Panc1 (cell line): ENCODE measurements around the gene ENKD1. TPM values are rescaled to one million over a fixed set of nuclear protein-coding genes. Genes with fewer than 3 reads are reported as not detected.

Source experiments
- ATAC-seq: fragments of 200-7000 bp; cut with Tn5 transposase; 2 replicates; pipeline ENCODE4 v1.9.1; 2020; ENCODE audit warnings: mild to moderate bottlenecking, moderate library complexity
- BruUV-seq: library from RNA; stranded (reverse); fragments of 400-500 nt; replicated peaks from 2 replicates; lab custom pipeline; 2021; lab: Mats Ljungman, UMichigan
- CTCF ChIA-PET: fragments of 300-600 bp; sonication (Branson Sonifier 250); formaldehyde crosslinking; loops from one replicate; lab custom pipeline; 2022; ENCODE audit warnings: antibody characterized with exemption; lab: Charles Lee
- POLR2A ChIA-PET: fragments of 300-600 bp; sonication (Branson Sonifier 250); formaldehyde crosslinking; loops from one replicate; lab custom pipeline; 2022; ENCODE audit warnings: antibody characterized with exemption; lab: Charles Lee
- DNase-seq: peaks from one replicate; pipeline ENCODE4 v3.0.0-alpha.2; 2010; ENCODE audit warnings: low read depth, low spot score
- H3K27ac ChIP-seq: 2 replicates; pipeline ENCODE4 v1.5.1; 2011; ENCODE audit warnings: mild to moderate bottlenecking, low read length, inconsistent platforms
- H3K27me3 ChIP-seq: fragments of 200-500 bp; sonication (Bioruptor generic); 2 replicates; pipeline ENCODE4 v1.6.0; 2014; ENCODE audit warnings: low read length, inconsistent platforms; ENCODE audit not compliant: control insufficient read depth, insufficient read depth
- H3K36me3 ChIP-seq: fragments of 200-500 bp; sonication (Bioruptor generic); 2 replicates; pipeline ENCODE4 v1.5.1; 2014; ENCODE audit warnings: inconsistent platforms, mild to moderate bottlenecking, low read length, moderate library complexity; ENCODE audit not compliant: control insufficient read depth, insufficient read depth
- H3K4me1 ChIP-seq: 2 replicates; pipeline ENCODE4 v1.5.1; 2011; ENCODE audit warnings: inconsistent platforms, mild to moderate bottlenecking, low read length, moderate library complexity; ENCODE audit not compliant: control insufficient read depth, insufficient read depth
- H3K4me3 ChIP-seq, 2 experiments: 2 replicates each; pipeline ENCODE4 v1.5.1; 2011 to 2012; ENCODE audit warnings: low read depth in 2 of 2, low read length in 2 of 2, mild to moderate bottlenecking in 2 of 2, inconsistent platforms in 1 of 2, moderate library complexity in 1 of 2
- H3K9me3 ChIP-seq: fragments of 200-500 bp; sonication (Bioruptor generic); 2 replicates; pipeline ENCODE4 v1.5.1; 2014; ENCODE audit warnings: low read depth, mild to moderate bottlenecking, inconsistent platforms, low read length, moderate library complexity; ENCODE audit not compliant: control insufficient read depth, insufficient read depth
- POLR2AphosphoS5 ChIP-seq: IDR thresholded peaks from 2 replicates; pipeline ENCODE4 v1.6.1; 2012; ENCODE audit warnings: mild to moderate bottlenecking, low read depth, low read length, moderate library complexity
- SIN3A ChIP-seq: IDR thresholded peaks from 2 replicates; pipeline ENCODE4 v1.6.1; 2012; ENCODE audit warnings: low read depth, mild to moderate bottlenecking, low read length, moderate library complexity, borderline replicate concordance; ENCODE audit not compliant: insufficient read depth
- TCF7L2 ChIP-seq: IDR thresholded peaks from 2 replicates; pipeline ENCODE4 v1.6.1; 2011; ENCODE audit warnings: mild to moderate bottlenecking, low read depth, low read length, inconsistent platforms
- in situ Hi-C: cut with HindIII; loops from 2 replicates; pipeline ENCODE4 v1.10.0; 2016; ENCODE audit warnings: low sequenced_read_pairs, low pct_unique_long_range_greater_than_20kb
- intact Hi-C: fragments of 100-400 bp; cut with micrococcal nuclease; formaldehyde crosslinking; loops from one replicate; pipeline ENCODE4 v1.10.0; 2022; ENCODE audit not compliant: unreplicated experiment
- total RNA-seq: library from RNA; stranded (reverse); gene quantifications from one replicate; pipeline ENCODE4 v1.2.1, GENCODE V29; 2021; ENCODE audit not compliant: unreplicated experiment
- TF ChIP-seq, protein P1 (sequence below): fragments of 450-650 bp; IDR thresholded peaks from 2 replicates; pipeline ENCODE4 v1.5.1; 2017; ENCODE audit warnings: mild to moderate bottlenecking
- TF ChIP-seq, protein P2 (sequence below), 2 experiments: IDR thresholded peaks; 2 replicates each; pipeline ENCODE4 v1.6.1; 2011 to 2012; ENCODE audit warnings: low read depth in 2 of 2, control low read depth in 1 of 2, low read length in 1 of 2, mild to moderate bottlenecking in 1 of 2, moderate library complexity in 1 of 2; ENCODE audit not compliant: insufficient read depth in 1 of 2

Gene ENKD1
- total RNA-seq, 1 experiment from 2014 or later: 14.6 TPM

DNA sequence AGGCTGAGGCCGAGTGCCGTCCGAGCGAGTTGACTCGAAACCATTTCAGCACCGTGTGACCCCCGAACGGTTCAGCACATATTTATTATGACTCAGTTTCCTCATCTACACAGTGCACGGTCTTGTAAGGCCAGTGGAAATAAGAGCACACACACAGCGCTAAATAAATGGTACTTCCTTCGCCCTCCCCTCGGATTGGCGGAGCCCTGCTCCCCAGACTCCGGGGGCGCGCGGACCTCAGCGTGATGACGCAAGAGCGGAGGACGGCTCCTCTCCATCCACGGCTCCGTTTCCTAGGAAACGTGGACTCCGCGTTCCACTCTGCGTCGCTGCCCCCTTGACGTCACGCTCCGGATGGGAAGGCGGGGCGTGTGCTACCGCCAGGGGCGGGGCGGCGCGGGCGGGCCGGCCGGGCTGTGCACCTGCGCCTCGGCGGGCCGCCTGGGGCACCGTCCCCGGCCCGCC lies 6.0 kb downstream of the ENKD1 start, which contains the start of gene PARD6A:
Gene PARD6A, plus strand, starts transcription at position 397 of the 465 bp plus-strand sequence. CDS start 79 bp downstream, outside the sequence.
- H3K4me3 ChIP-seq: peak within 1 kb of the TSS; percentile 82 to 86
- intact Hi-C loops (no loop called here), in situ Hi-C loops (no loop called here)
- TF ChIP-seq SIN3A (no peak), POLR2AphosphoS5 (no peak), TCF7L2 (no peak)
- TF ChIP-seq, protein P1, sequence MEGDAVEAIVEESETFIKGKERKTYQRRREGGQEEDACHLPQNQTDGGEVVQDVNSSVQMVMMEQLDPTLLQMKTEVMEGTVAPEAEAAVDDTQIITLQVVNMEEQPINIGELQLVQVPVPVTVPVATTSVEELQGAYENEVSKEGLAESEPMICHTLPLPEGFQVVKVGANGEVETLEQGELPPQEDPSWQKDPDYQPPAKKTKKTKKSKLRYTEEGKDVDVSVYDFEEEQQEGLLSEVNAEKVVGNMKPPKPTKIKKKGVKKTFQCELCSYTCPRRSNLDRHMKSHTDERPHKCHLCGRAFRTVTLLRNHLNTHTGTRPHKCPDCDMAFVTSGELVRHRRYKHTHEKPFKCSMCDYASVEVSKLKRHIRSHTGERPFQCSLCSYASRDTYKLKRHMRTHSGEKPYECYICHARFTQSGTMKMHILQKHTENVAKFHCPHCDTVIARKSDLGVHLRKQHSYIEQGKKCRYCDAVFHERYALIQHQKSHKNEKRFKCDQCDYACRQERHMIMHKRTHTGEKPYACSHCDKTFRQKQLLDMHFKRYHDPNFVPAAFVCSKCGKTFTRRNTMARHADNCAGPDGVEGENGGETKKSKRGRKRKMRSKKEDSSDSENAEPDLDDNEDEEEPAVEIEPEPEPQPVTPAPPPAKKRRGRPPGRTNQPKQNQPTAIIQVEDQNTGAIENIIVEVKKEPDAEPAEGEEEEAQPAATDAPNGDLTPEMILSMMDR: no peak
- TF ChIP-seq, protein P2, sequence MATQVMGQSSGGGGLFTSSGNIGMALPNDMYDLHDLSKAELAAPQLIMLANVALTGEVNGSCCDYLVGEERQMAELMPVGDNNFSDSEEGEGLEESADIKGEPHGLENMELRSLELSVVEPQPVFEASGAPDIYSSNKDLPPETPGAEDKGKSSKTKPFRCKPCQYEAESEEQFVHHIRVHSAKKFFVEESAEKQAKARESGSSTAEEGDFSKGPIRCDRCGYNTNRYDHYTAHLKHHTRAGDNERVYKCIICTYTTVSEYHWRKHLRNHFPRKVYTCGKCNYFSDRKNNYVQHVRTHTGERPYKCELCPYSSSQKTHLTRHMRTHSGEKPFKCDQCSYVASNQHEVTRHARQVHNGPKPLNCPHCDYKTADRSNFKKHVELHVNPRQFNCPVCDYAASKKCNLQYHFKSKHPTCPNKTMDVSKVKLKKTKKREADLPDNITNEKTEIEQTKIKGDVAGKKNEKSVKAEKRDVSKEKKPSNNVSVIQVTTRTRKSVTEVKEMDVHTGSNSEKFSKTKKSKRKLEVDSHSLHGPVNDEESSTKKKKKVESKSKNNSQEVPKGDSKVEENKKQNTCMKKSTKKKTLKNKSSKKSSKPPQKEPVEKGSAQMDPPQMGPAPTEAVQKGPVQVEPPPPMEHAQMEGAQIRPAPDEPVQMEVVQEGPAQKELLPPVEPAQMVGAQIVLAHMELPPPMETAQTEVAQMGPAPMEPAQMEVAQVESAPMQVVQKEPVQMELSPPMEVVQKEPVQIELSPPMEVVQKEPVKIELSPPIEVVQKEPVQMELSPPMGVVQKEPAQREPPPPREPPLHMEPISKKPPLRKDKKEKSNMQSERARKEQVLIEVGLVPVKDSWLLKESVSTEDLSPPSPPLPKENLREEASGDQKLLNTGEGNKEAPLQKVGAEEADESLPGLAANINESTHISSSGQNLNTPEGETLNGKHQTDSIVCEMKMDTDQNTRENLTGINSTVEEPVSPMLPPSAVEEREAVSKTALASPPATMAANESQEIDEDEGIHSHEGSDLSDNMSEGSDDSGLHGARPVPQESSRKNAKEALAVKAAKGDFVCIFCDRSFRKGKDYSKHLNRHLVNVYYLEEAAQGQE (IDR thresholded peaks at IDR 0.05; ENCODE audit: insufficient read depth in 1 of 2, low read depth in 2 of 2, low read length in 1 of 2): no peak
- peaks cover 2% of the 10 kb centered on the region; the same call in 1 of the 2 replicates for H3K36me3 ChIP-seq
- H3K27ac ChIP-seq: peak within 1 kb of the TSS; percentile 85
- ChIA-PET POLR2A (no interaction called here), CTCF (interaction anchor here (0.6 to 1.0 kb wide), 2 partner anchors 108 to 140 kb away, joined by 3 to 5 read pairs; no protein-coding TSS in a partner anchor)
- peaks cover 3% of the 10 kb centered on the region; the same call in 1 of the 2 replicates for H3K4me1 ChIP-seq
- ATAC-seq (peak; percentile 92), DNase-seq (peak; percentile 41)
- BruUV-seq: no TSS peak
- H3K9me3 ChIP-seq: no peaks in the 10 kb centered on the region
- H3K27me3 ChIP-seq: no peaks in the 10 kb centered on the region

DNA sequence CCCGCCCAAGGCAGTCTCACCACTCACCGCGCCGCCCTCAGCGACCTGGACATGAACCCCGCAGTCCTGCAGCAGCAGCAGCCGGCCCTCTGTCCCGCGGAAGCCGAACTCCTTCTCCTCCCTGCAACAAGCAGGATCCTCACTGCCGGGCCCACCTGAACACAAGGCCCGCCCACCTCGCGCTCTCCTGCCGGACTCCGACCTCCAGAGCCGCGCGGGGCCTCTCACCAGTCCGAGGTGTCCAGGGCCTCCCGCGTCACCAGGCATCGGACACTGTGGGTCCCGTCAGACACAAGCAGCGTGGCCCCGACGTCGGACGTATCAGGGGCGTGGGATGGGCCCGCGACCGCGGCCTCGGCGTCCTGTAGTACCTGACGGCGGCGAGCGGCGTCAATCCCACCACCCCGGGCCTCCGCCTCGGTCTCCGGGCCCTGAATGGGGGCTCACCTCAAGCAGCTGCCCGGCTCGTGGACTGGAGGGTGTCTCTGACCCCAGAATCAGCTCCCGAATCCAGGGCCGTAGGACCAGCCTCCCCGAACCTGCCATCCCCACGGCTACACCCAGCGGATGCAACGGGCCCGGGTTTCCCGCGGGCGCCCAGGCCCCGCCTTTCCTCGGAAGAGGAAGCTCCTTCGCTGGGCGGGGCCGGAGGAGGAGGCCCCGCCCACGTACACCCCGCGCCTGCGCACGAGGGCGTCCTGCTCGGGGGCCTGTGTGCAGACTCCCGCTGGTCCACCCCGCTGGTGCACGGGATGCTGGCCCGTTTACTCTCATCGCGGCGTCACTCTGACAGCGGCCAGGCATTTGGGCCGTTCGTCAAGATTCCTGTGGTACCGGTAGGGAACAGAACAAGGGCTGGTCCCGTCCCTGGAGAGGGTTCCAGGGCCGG lies 6.6 kb downstream of the ENKD1 start, which contains the start of gene ACD:
Gene ACD, minus strand, starts transcription at position 586 of the 889 bp plus-strand sequence. Its CDS starts 40 bp downstream, at position 546.
- ChIA-PET POLR2A (no interaction called here), CTCF (interaction anchor here (0.6 to 1.0 kb wide), 2 partner anchors 108 to 139 kb away, joined by 3 to 5 read pairs; no protein-coding TSS in a partner anchor)
- DNase-seq (peak; percentile 41), ATAC-seq (peak; percentile 80)
- peaks cover 3% of the 10 kb centered on the region; the same call in 1 of the 2 replicates for H3K4me1 ChIP-seq
- peaks cover 2% of the 10 kb centered on the region; the same call in 1 of the 2 replicates for H3K36me3 ChIP-seq
- TF ChIP-seq TCF7L2 (no peak), POLR2AphosphoS5 (no peak), SIN3A (peak; percentile 68; the same call in 1 of the 2 replicates)
- TF ChIP-seq, protein P1: no peak
- TF ChIP-seq, protein P2 (IDR thresholded peaks at IDR 0.05; ENCODE audit: insufficient read depth in 1 of 2, low read depth in 2 of 2, low read length in 1 of 2): no peak
- H3K27ac ChIP-seq: peak within 1 kb of the TSS; percentile 85
- intact Hi-C loops: no loop called here
- peak within 1 kb of the TSS; percentile 82 to 86 for H3K4me3 ChIP-seq
- TSS peak; percentile 78 for BruUV-seq
- in situ Hi-C loops: no loop called here
- H3K9me3 ChIP-seq: no peaks in the 10 kb centered on the region
- no peaks in the 10 kb centered on the region for H3K27me3 ChIP-seq
